ENCODE results near the gene RNF166.

RNF166 gene

DNA sequence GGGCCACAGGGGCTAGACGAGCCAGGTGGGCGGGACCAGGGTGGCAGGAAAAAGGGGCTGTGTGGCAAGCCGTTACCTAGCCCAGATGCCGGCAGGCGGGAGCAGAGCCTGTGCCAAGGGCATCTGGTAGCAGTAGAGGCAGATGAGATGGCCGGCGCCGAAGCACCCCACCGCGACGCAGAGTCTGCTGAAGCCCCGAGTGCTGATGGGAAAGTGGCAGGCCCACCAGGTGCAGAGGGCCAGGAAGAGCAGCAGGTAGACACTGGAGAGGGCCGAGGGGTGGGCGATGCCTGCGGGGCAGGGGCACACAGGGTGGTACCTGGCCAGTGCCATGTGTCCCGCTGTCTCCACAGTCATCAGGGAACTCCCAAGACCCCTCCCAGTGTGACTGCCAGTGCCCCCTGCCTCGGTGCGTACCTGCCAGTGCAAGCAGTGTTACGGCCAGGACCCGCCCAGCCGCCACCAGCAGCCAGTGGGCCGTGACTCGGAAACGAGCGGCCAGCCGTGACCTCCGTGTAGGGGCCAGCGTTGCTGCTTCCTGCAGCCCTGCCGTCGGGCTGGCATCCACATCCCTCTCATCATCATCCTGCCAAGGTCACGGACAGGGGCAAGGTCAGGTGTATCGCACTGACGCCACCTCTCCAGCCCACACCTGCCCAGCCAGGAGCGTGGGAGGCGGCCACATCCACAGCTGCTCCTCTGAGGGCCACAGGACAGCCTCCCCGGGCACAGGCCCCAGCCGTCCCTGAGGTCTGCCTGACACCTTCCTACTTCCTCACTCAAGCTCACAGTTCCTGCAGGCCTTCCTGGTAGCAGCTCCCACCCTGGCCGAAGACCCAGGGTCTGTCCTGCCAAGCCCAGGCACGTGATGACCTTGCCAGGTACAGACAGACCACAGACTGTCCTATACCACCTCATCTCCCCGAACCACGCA, 32.2 kb upstream of the RNF166 start:
- FAIRE-seq (no peak), DNase-seq (ENCODE audit: insufficient read length, low spot score) (no peak)
- TF ChIP-seq, protein P1, sequence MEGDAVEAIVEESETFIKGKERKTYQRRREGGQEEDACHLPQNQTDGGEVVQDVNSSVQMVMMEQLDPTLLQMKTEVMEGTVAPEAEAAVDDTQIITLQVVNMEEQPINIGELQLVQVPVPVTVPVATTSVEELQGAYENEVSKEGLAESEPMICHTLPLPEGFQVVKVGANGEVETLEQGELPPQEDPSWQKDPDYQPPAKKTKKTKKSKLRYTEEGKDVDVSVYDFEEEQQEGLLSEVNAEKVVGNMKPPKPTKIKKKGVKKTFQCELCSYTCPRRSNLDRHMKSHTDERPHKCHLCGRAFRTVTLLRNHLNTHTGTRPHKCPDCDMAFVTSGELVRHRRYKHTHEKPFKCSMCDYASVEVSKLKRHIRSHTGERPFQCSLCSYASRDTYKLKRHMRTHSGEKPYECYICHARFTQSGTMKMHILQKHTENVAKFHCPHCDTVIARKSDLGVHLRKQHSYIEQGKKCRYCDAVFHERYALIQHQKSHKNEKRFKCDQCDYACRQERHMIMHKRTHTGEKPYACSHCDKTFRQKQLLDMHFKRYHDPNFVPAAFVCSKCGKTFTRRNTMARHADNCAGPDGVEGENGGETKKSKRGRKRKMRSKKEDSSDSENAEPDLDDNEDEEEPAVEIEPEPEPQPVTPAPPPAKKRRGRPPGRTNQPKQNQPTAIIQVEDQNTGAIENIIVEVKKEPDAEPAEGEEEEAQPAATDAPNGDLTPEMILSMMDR (IDR thresholded peaks at IDR 0.05; ENCODE audit: insufficient read depth, missing control alignments): no peak

GRCh38 chr16:88737298-88738150, 31.3 kb upstream of the RNF166 start:
- peak; percentile 41 for DNase-seq (ENCODE audit: insufficient read length, low spot score)
- TF ChIP-seq, protein P1 (IDR thresholded peaks at IDR 0.05; ENCODE audit: insufficient read depth, missing control alignments): peak; percentile 71
- no peak for FAIRE-seq

DNA sequence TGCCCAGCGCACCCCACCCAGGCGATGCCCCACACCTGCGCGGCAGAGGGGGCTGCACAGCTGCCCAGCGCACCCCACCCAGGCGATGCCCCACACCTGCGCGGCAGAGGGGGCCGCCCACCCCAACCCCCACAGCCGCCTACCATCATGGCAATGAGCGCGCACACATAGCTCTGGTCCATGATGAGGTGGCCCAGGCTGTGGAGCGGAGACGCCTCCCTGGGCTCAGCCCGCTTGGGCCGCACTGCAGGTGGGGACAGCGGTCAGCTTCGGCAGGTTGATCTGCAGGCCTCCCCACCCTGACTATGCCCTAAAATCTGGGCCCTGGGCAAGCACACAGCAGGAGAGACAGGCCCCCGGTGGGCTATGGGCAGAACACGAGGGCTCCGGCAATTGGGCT, 30.3 kb upstream of the RNF166 start:
- TF ChIP-seq, protein P1 (IDR thresholded peaks at IDR 0.05; ENCODE audit: insufficient read depth, missing control alignments): no peak
- no peak for DNase-seq (ENCODE audit: insufficient read length, low spot score)
- no peak for FAIRE-seq

GRCh38 chr16:88736088-88736487, 29.9 kb upstream of the RNF166 start:
- DNase-seq (ENCODE audit: insufficient read length, low spot score): no peak
- FAIRE-seq: no peak
- TF ChIP-seq, protein P1 (IDR thresholded peaks at IDR 0.05; ENCODE audit: insufficient read depth, missing control alignments): no peak

- TF ChIP-seq, protein P1 (IDR thresholded peaks at IDR 0.05; ENCODE audit: insufficient read depth, missing control alignments): no peak
- DNase-seq (ENCODE audit: insufficient read length, low spot score): no peak
These were observed 29.4 kb upstream of the RNF166 start for GRCh38 chr16:88735616-88736015.

GRCh38 chr16:88735121-88735520, 28.9 kb upstream of the RNF166 start:
- DNase-seq (ENCODE audit: insufficient read length, low spot score) (no peak), FAIRE-seq (no peak)
- TF ChIP-seq, protein P1 (IDR thresholded peaks at IDR 0.05; ENCODE audit: insufficient read depth, missing control alignments): no peak

More at GRCh38 chr16:88735616-88736015, 29.4 kb upstream of the RNF166 start:
- FAIRE-seq: no peak
